Body of pancreas (tissue), 4 donors: ENCODE data around the gene UBE2D2.
"Not testable (repeated sequence)": the region's sequence is repeated elsewhere in the genome, so short reads cannot be mapped to it uniquely, and the experiment has no call there.

Source experiments
- CTCF ChIP-seq, 7 experiments: fragments of 450-650 bp in 4 of 7; fragments of 200-600 bp in 3 of 7; sonication (generic) in 3 of 7; IDR thresholded peaks; one replicate each; pipeline ENCODE4 v1.5.1; 2016 to 2019; ENCODE audit warnings: antibody characterized with exemption in 7 of 7
- POLR2A ChIP-seq, 3 donors: fragments of 450-650 bp; IDR thresholded peaks; one replicate each; pipeline ENCODE4 v1.6.1; 2016; ENCODE audit warnings: antibody characterized with exemption in 3 of 3, mild to moderate bottlenecking in 2 of 3

DNA sequence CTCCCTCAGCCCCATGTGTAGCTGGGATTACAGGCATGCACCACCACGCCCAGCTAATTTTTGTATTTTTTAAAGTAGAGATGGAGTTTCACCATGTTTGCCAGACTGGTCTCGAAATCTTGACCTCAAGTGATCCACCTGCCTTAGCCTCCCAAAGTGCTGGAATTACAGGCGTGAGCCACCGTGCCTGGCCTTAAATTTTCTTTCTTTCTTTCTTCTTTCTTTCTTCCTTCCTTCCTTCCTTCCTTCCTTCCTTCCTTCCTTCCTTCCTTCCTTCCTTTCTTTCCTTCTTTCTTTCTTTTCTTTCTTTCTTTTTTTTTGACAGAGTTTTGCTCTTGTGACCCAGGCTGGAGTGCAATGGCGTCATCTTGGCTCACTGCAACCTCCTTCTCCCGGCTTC, 14.5 kb upstream of the UBE2D2 start:
- TF ChIP-seq CTCF, POLR2A (IDR thresholded peaks at IDR 0.05): not testable (repeated sequence)
